HepG2 (cell line): ENCODE data around the gene ROMO1. TPM values are rescaled to one million over a fixed set of nuclear protein-coding genes. Genes with fewer than 3 reads are reported as not detected.

ENCODE experiments used
- CBFB ChIP-seq: sonication (generic); formaldehyde crosslinking; IDR thresholded peaks from 2 replicates; pipeline ENCODE4 v1.4.0; 2020; ENCODE audit warnings: missing genetic modification reagents
- CREB1 ChIP-seq, 2 experiments: fragments of 450-650 bp in 1 of 2; IDR thresholded peaks; 2 replicates each; pipeline ENCODE4 v1.6.1; 2016 to 2017; ENCODE audit warnings: control low read depth in 1 of 2, mild to moderate bottlenecking in 1 of 2, missing compliant biosample characterization in 1 of 2, missing genetic modification characterization in 1 of 2
- GATA4 ChIP-seq: sonication (generic); IDR thresholded peaks from 2 replicates; pipeline ENCODE4 v1.6.1; 2016; ENCODE audit warnings: antibody characterized with exemption, low read depth, borderline replicate concordance
- HOXD1 ChIP-seq: sonication (generic); formaldehyde crosslinking; IDR thresholded peaks from 2 replicates; pipeline ENCODE4 v1.5.0; 2020; ENCODE audit warnings: missing genetic modification reagents
- KLF11 ChIP-seq: IDR thresholded peaks from 2 replicates; pipeline ENCODE4 v1.6.1; 2016; ENCODE audit warnings: missing compliant biosample characterization
- KMT2A ChIP-seq: sonication (generic); formaldehyde crosslinking; IDR thresholded peaks from 2 replicates; pipeline ENCODE4 v1.4.0; 2020; ENCODE audit warnings: missing genetic modification reagents
- NFIB ChIP-seq: sonication (generic); formaldehyde crosslinking; IDR thresholded peaks from 2 replicates; pipeline ENCODE4 v1.9.0; 2021; ENCODE audit warnings: missing genetic modification reagents, mild to moderate bottlenecking, borderline replicate concordance
- NFKBIZ ChIP-seq: IDR thresholded peaks from 2 replicates; pipeline ENCODE4 v1.6.1; 2018; ENCODE audit warnings: missing genetic modification reagents, missing compliant biosample characterization
- PLRG1 ChIP-seq: fragments of 450-650 bp; conservative IDR thresholded peaks from 2 replicates; pipeline ENCODE4 v1.6.1; 2016
- SCMH1 ChIP-seq: sonication (generic); formaldehyde crosslinking; IDR thresholded peaks from 2 replicates; pipeline ENCODE4 v1.9.0; 2021; ENCODE audit warnings: missing genetic modification reagents, mild to moderate bottlenecking, borderline replicate concordance
- SIX1 ChIP-seq: sonication (generic); formaldehyde crosslinking; IDR thresholded peaks from 2 replicates; pipeline ENCODE4 v1.4.0; 2020; ENCODE audit warnings: missing genetic modification reagents, borderline replicate concordance
- SSRP1 ChIP-seq: IDR thresholded peaks from 2 replicates; pipeline ENCODE4 v1.6.1; 2016; ENCODE audit warnings: control low read depth
- THAP8 ChIP-seq: sonication (generic); formaldehyde crosslinking; IDR thresholded peaks from 2 replicates; pipeline ENCODE4 v1.5.1; 2020; ENCODE audit warnings: missing genetic modification reagents, mild to moderate bottlenecking, borderline replicate concordance
- ZBTB46 ChIP-seq: sonication (generic); formaldehyde crosslinking; IDR thresholded peaks from 2 replicates; pipeline ENCODE4 v1.4.0; 2020; ENCODE audit warnings: mild to moderate bottlenecking, missing genetic modification reagents, borderline replicate concordance
- ZEB1 ChIP-seq: IDR thresholded peaks from 2 replicates; pipeline ENCODE4 v1.6.1; 2012; ENCODE audit warnings: mild to moderate bottlenecking, low read depth, inconsistent platforms; ENCODE audit not compliant: insufficient replicate concordance
- ZKSCAN1 ChIP-seq: fragments of 150-350 bp; IDR thresholded peaks from 2 replicates; pipeline ENCODE4 v1.6.1; 2014; ENCODE audit warnings: low read length
- ZNF260 ChIP-seq: sonication (generic); formaldehyde crosslinking; IDR thresholded peaks from 2 replicates; pipeline ENCODE4 v1.4.0; 2020; ENCODE audit warnings: missing genetic modification reagents, low read depth, mild to moderate bottlenecking, borderline replicate concordance
- ZNF264 ChIP-seq: sonication (generic); formaldehyde crosslinking; IDR thresholded peaks from 2 replicates; pipeline ENCODE4 v1.4.0; 2020; ENCODE audit warnings: missing genetic modification reagents
- ZNF460 ChIP-seq: sonication (generic); formaldehyde crosslinking; IDR thresholded peaks from 2 replicates; pipeline ENCODE4 v1.5.1; 2020; ENCODE audit warnings: missing genetic modification reagents, mild to moderate bottlenecking, borderline replicate concordance
- ZNF619 ChIP-seq: sonication (generic); formaldehyde crosslinking; IDR thresholded peaks from 2 replicates; pipeline ENCODE4 v1.4.0; 2020; ENCODE audit warnings: mild to moderate bottlenecking, missing genetic modification reagents
- ZNF703 ChIP-seq: sonication (generic); formaldehyde crosslinking; IDR thresholded peaks from 2 replicates; pipeline ENCODE4 v1.5.1; 2020; ENCODE audit warnings: missing genetic modification reagents, mild to moderate bottlenecking, moderate library complexity, borderline replicate concordance
- ZNF709 ChIP-seq: sonication (generic); formaldehyde crosslinking; IDR thresholded peaks from 2 replicates; pipeline ENCODE4 v1.5.0; 2020; ENCODE audit warnings: mild to moderate bottlenecking, missing genetic modification reagents
- polyA plus RNA-seq, 8 experiments: library from polyadenylated mRNA; depleted of rRNA in 3 of 8; stranded (reverse) in 7 of 8; unstranded in 1 of 8; fragments of >200 nt; fragmentation: Illumina TruSeq in 4 of 8; extraction: Trizol in 4 of 8; gene quantifications; 2 replicates each; pipeline versions ENCODE4 v1.2.1 to v1.2.3, GENCODE V29; 2011 to 2016; ENCODE audit warnings: low read depth in 4 of 8, missing spikeins in 1 of 8, mixed read lengths in 1 of 8; ENCODE audit not compliant: insufficient read depth in 1 of 8
- total RNA-seq, 5 experiments: library from RNA; depleted of rRNA; stranded (reverse); fragments of >200 nt; fragmentation: Illumina TruSeq; extraction: Trizol; gene quantifications; 2 replicates each; pipeline ENCODE4 v1.2.3, GENCODE V29; 2016; ENCODE audit warnings: low read depth in 1 of 5
- TF ChIP-seq, protein P1 (sequence below): sonication (generic); formaldehyde crosslinking; IDR thresholded peaks from 2 replicates; pipeline ENCODE4 v1.8.1; 2022; ENCODE audit warnings: mild to moderate bottlenecking, missing genetic modification reagents
- TF ChIP-seq, protein P2 (sequence below): sonication (generic); formaldehyde crosslinking; IDR thresholded peaks from 2 replicates; pipeline ENCODE4 v1.5.0; 2020; ENCODE audit warnings: missing genetic modification reagents
- TF ChIP-seq, protein P3 (sequence below): sonication (generic); formaldehyde crosslinking; IDR thresholded peaks from 2 replicates; pipeline ENCODE4 v1.8.0; 2023; ENCODE audit warnings: mild to moderate bottlenecking, missing genetic modification reagents

The ROMO1 gene
- total and polyA plus RNA-seq, 2 of the 13 experiments (the other 11 are each of a cell fraction or from before 2014, with no cell fraction given), result 636 to 755 TPM

DNA sequence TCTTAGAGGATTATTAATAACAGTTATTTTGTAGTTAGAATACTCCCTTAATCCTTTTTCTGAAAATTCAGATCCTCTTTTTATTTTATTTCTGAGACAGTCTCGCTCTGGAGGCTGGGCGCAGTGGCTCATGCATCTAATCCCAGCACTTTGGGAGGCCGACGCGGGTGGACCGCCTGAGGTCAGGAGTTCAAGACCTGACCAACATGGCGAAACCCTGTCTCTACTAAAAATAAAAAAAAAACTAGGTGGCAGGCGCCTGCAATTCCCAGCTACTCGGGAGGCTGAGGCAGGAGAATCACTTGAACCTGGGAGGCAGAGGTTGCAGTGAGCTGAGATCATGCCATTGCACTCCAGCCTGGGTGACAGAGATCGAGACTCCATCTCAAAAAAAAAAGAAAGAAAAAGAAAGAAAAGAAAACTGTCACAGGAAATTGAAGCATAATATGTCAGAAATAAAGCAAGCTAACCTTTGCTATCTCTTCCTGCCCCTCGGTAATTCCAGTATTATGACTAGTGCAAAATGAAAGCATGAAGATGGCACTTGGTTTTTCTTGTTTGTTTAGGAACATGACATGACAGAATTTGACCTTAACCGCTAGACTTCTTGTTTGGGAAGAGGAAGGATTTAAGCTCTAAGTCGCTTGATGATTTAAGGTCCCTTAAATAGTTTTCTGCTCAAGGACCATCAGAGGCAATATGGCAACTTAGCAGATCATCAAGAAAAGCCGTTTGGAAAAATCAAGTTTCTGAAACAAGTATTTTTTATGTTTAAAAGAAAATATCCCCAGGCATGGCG, 44.7 kb downstream of the ROMO1 start (continued):
- TF ChIP-seq, protein P1, sequence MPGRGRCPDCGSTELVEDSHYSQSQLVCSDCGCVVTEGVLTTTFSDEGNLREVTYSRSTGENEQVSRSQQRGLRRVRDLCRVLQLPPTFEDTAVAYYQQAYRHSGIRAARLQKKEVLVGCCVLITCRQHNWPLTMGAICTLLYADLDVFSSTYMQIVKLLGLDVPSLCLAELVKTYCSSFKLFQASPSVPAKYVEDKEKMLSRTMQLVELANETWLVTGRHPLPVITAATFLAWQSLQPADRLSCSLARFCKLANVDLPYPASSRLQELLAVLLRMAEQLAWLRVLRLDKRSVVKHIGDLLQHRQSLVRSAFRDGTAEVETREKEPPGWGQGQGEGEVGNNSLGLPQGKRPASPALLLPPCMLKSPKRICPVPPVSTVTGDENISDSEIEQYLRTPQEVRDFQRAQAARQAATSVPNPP (CRISPR knock-in tag), result peak; percentile 53; the same call in 1 of the 2 replicates
- 0 out of 2 replicates have a peak, but pooled peaks have one; percentile 45 for TF ChIP-seq KLF11
- no peak for TF ChIP-seq SCMH1 (CRISPR knock-in tag)
- no peak for TF ChIP-seq NFKBIZ
- 0 out of 2 replicates have a peak, but pooled peaks have one; percentile 35 for TF ChIP-seq ZNF709 (CRISPR knock-in tag)
- TF ChIP-seq ZEB1, result peak; percentile 46
- TF ChIP-seq CREB1 (IDR thresholded peaks at IDR 0.05), result no peak
- no peak; the same call in 1 of the 2 replicates for TF ChIP-seq CREB1 (CRISPR knock-in tag; IDR thresholded peaks at IDR 0.05)
- TF ChIP-seq GATA4, result no peak
- TF ChIP-seq SIX1 (CRISPR knock-in tag), result peak; percentile 9; the same call in 1 of the 2 replicates
- no peak for TF ChIP-seq PLRG1
- TF ChIP-seq ZBTB46 (CRISPR knock-in tag), result no peak
- TF ChIP-seq ZNF703 (CRISPR knock-in tag), result no peak
- TF ChIP-seq, protein P2, sequence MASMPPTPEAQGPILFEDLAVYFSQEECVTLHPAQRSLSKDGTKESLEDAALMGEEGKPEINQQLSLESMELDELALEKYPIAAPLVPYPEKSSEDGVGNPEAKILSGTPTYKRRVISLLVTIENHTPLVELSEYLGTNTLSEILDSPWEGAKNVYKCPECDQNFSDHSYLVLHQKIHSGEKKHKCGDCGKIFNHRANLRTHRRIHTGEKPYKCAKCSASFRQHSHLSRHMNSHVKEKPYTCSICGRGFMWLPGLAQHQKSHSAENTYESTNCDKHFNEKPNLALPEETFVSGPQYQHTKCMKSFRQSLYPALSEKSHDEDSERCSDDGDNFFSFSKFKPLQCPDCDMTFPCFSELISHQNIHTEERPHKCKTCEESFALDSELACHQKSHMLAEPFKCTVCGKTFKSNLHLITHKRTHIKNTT, result no peak
- no peak for TF ChIP-seq THAP8 (CRISPR knock-in tag)
- no peak for TF ChIP-seq ZKSCAN1
- TF ChIP-seq ZNF264 (CRISPR knock-in tag), result no peak
- no peak; the same call in 1 of the 2 replicates for TF ChIP-seq SSRP1 (CRISPR knock-in tag)
- peak; percentile 94 for TF ChIP-seq ZNF460 (CRISPR knock-in tag)
- no peak for TF ChIP-seq ZNF260 (CRISPR knock-in tag)
- peak; percentile 57; the same call in 1 of the 2 replicates for TF ChIP-seq HOXD1 (CRISPR knock-in tag)
- TF ChIP-seq, protein P3, sequence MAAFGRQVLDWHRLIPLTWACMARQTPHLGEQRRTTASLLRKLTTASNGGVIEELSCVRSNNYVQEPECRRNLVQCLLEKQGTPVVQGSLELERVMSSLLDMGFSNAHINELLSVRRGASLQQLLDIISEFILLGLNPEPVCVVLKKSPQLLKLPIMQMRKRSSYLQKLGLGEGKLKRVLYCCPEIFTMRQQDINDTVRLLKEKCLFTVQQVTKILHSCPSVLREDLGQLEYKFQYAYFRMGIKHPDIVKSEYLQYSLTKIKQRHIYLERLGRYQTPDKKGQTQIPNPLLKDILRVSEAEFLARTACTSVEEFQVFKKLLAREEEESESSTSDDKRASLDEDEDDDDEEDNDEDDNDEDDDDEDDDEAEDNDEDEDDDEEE (CRISPR knock-in tag), result no peak
- TF ChIP-seq KMT2A (CRISPR knock-in tag), result no peak
- no peak for TF ChIP-seq CBFB
- no peak for TF ChIP-seq NFIB (CRISPR knock-in tag)
- TF ChIP-seq ZNF619 (CRISPR knock-in tag), result no peak
